Limb (tissue), 2 donors: ENCODE measurements around the gene C3orf22.
A peak's percentile ranks its signal among the peaks of the same experiment; 100 is the strongest.

Experiments used
- DNase-seq, 2 donors: peaks; one replicate each; pipeline ENCODE4 v3.0.0-alpha.2; 2016; ENCODE audit errors: extremely low spot score in 2 of 2

C3orf22 gene

GRCh38 chr3:126528419-126528799 lies 30.3 kb downstream of the C3orf22 start:
- DNase-seq, result no peak

- DNase-seq, result no peak
These were observed 31.1 kb downstream of the C3orf22 start for GRCh38 chr3:126527455-126528211.

- DNase-seq, result no peak
These were observed 31.7 kb downstream of the C3orf22 start for GRCh38 chr3:126527006-126527405.

- no peak for DNase-seq
These were observed 32.1 kb downstream of the C3orf22 start for GRCh38 chr3:126526668-126527005.

- DNase-seq, result no peak
These were observed 32.7 kb downstream of the C3orf22 start for GRCh38 chr3:126525853-126526667.

- DNase-seq, result no peak
These were observed 33.5 kb downstream of the C3orf22 start for GRCh38 chr3:126525091-126525852.

- DNase-seq, result no peak
These were observed 34.2 kb downstream of the C3orf22 start for GRCh38 chr3:126524429-126524988.

GRCh38 chr3:126523745-126524428 lies 34.8 kb downstream of the C3orf22 start, which contains the start of gene CHST13:
Gene CHST13, plus strand, starts transcription at chr3:126524155. Its CDS starts 178 bp downstream, at chr3:126524333.
- DNase-seq, result peak; percentile 42 to 66

GRCh38 chr3:126522363-126522788 lies 36.4 kb downstream of the C3orf22 start:
- peak; percentile 48 to 76 for DNase-seq

- DNase-seq, result no peak
These were observed 37.4 kb downstream of the C3orf22 start for GRCh38 chr3:126521122-126521891.

GRCh38 chr3:126519506-126520455 lies 39.0 kb downstream of the C3orf22 start:
- DNase-seq, result no peak

- DNase-seq, result no peak
These were observed 40.0 kb downstream of the C3orf22 start for GRCh38 chr3:126518779-126519177.

- DNase-seq, result no peak
These were observed 40.5 kb downstream of the C3orf22 start for GRCh38 chr3:126517986-126518778.

GRCh38 chr3:126517291-126517951 lies 41.3 kb downstream of the C3orf22 start, which contains the start of gene UROC1:
Gene UROC1, minus strand, starts transcription at chr3:126517773. Its CDS starts 54 bp downstream, at chr3:126517719.
- DNase-seq, result no peak

- no peak for DNase-seq
These were observed 41.8 kb downstream of the C3orf22 start for GRCh38 chr3:126516936-126517290.

- DNase-seq, result no peak
These were observed 42.4 kb downstream of the C3orf22 start for GRCh38 chr3:126516152-126516935.
